ENCODE results near the gene SPEM2.
A peak's percentile ranks its signal among the peaks of the same experiment; 100 is the strongest.

SPEM2 gene
- total RNA-seq = 0 reads per million in 9 experiments

DNA sequence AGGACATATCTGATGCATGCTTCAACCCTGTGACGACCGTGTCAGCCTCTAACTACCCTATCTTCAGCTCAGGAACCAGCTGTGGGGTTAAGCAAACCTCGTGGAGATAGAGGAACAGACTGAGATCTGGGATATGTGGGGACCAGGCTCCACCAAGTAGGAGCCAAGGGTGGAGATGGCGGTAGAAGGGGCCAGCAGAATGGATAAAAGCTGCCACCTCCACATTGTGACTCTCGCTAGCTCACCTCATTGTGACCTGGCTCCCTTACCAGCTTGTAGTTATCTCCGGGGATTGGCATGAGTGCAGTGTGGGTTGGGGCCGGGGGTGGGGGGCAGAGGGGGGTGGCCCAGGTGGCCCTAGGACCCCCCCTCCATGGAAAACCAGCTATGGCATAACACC is at the start of gene SPEM2:
SPEM2 (plus strand) TSS at position 301 of the 400 bp plus-strand sequence; CDS start at position 374, 73 bp downstream.
- Mint-ChIP-seq H3K4me1 (ENCODE audit: low read depth in 2 of 2) (peaks cover 0 to 1% of the 10 kb centered on the region in 2 donors), H3K27me3 (no peaks in the 10 kb centered on the region), H3K4me3 (no peak within 1 kb of the TSS), H3K36me3 (ENCODE audit: insufficient read depth) (no peaks in the 10 kb centered on the region), H3K27ac (peak within 1 kb of the TSS in 1 of 2 donors; percentile 36), H3K9me3 (no peaks in the 10 kb centered on the region)
- ATAC-seq (replicated peaks) (no peak), DNase-seq (no peak)

DNA sequence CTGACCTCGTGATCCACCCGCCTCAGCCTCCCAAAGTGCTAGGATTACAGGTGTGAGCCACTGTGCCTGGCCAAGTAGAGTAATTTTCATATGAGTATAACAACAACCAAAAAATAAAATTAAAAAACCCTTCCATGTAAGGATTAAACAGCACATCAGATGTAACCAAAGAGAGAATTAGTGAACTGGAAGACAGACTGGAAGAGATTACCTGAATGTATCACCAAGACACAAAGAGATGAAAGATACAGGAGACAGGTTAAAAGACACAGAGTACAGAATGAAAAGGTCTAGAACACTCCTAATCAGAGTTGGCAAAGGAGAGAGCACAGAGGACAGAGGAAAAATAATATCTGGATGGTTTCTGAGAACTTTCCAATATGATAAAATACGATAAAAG is 46.3 kb upstream of the SPEM2 start:
- Mint-ChIP-seq H3K36me3 (ENCODE audit: insufficient read depth) (peaks cover 10% of the 10 kb centered on the region), H3K4me1 (ENCODE audit: low read depth in 2 of 2) (peaks cover 0 to 3% of the 10 kb centered on the region in 2 donors), H3K27me3 (peaks cover 41 to 43% of the 10 kb centered on the region in 2 donors), H3K9me3 (no peaks in the 10 kb centered on the region), H3K27ac (no peak overlapping the region), H3K4me3 (no peak overlapping the region)
- ATAC-seq (replicated peaks) (no peak), DNase-seq (no peak)

DNA sequence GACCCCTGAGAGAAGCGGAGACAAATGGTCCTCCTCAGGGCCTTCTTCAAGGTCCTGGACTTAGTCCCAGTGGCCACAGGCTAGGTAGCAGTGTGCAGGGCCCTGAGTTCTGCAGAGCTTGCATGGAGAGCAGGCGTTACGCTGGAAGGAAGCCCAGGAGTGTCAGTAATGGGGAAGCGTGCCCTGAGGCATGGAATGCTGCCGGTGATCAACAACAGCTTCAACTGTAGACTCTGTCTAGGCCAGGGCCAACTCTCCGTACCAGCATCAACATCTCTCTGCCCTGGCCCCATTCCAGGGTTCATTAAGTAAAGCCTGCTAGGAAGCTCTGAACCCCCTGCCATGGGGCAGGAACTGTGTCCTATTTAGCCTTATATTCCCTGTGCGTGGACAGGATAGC is 45.1 kb upstream of the SPEM2 start:
- H3K9me3 Mint-ChIP-seq = no peaks in the 10 kb centered on the region
- ATAC-seq (replicated peaks) (no peak), DNase-seq (no peak)
- peaks cover 8% of the 10 kb centered on the region for H3K36me3 Mint-ChIP-seq (ENCODE audit: insufficient read depth)
- no peak overlapping the region for H3K4me3 Mint-ChIP-seq
- H3K4me1 Mint-ChIP-seq (ENCODE audit: low read depth in 2 of 2) = peaks cover 5 to 7% of the 10 kb centered on the region in 2 donors
- H3K27ac Mint-ChIP-seq = no peak overlapping the region
- H3K27me3 Mint-ChIP-seq = peaks cover 41 to 43% of the 10 kb centered on the region in 2 donors

DNA sequence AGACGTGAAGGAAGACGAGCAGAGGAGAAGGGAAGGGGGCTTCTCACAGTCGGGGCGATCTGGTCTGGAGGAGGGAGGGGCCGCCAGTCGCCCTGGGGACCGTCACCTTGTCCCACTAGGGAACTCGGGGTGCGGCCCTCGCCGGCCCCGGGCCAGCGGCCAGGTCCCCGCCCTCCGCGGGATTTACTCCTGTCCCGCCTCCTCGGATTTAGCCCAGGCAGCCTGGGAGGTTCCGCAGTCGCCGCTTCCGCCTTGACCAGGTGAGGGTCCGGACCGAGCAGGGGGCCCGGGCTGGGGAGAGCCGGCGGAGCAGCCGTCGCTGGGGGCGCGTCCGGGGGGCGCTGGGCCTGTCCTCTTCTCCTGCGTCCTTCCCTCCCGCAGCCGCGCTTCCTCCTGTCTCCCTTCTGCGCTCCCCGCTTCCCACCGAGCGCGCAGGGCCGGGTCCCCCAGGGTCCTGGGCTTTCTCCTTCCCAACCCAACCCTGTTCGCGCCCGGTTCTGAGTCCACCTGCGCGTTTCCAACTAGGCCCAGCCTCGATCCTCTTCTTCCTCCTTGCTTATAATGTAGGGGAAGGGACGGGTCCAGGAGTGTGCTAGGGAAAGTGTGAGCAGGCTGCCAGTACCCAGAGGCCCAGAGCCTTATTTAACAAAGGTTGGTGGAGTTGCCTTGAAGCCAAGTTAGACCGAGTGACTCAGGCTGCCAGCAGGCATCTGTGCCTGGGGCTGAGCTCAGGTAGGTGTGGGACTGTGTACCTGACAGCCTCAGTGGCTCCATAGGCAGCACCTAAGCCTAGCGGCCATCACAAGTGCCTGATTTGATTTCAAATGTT is 44.3 kb upstream of the SPEM2 start, which contains the start of gene TNK1:
TNK1 (plus strand) TSS at position 235 of the 829 bp plus-strand sequence. CDS start 1,838 bp downstream, outside the sequence.
- DNase-seq = no peak
- H3K36me3 Mint-ChIP-seq (ENCODE audit: insufficient read depth) = peaks cover 8% of the 10 kb centered on the region
- H3K4me3 Mint-ChIP-seq = peak within 1 kb of the TSS in 1 of 2 donors; percentile 65
- peaks cover 41 to 43% of the 10 kb centered on the region in 2 donors for H3K27me3 Mint-ChIP-seq
- no peaks in the 10 kb centered on the region for H3K9me3 Mint-ChIP-seq
- peaks cover 5 to 7% of the 10 kb centered on the region in 2 donors for H3K4me1 Mint-ChIP-seq (ENCODE audit: low read depth in 2 of 2)
- no peak for ATAC-seq (replicated peaks)
- no peak within 1 kb of the TSS for H3K27ac Mint-ChIP-seq

DNA sequence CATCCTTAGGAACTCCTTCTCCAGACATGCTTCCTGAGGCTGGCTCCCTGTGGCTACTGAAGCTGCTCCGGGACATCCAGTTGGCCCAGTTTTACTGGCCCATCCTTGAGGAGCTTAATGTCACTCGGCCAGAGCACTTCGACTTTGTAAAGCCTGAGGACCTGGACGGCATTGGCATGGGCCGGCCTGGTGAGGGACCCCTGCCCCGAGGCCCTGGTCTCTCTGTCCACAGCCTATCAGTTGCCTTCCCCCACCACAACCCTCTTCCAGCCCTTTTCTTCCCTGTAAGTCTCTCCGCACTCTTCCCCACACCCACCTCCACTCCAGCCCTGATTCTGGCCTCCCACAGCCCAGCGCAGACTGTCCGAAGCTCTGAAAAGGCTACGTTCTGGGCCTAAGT is 42.5 kb upstream of the SPEM2 start:
- H3K9me3 Mint-ChIP-seq = no peaks in the 10 kb centered on the region

DNA sequence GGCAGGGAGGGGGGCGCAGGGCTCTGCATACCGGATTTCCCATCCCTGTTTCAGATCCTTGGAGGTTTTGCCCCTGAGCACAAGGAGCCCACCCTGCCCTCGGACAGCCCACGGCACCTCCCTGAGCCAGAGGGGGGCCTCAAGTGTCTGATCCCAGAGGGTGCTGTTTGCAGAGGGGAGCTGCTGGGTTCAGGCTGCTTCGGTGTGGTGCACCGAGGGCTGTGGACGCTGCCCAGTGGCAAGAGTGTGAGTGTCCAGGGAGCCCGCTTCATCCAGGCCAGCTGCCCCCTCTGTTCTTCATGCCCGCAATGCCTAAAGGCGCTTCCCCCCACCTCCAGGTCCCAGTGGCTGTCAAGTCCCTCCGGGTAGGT is 42.1 kb upstream of the SPEM2 start:
- DNase-seq (no peak), ATAC-seq (replicated peaks) (no peak)
- H3K27ac Mint-ChIP-seq = no peak overlapping the region
- no peaks in the 10 kb centered on the region for H3K9me3 Mint-ChIP-seq
- H3K27me3 Mint-ChIP-seq = peaks cover 25 to 43% of the 10 kb centered on the region in 2 donors
- peak overlapping the region; percentile 65 to 71 for H3K4me3 Mint-ChIP-seq
- peaks cover 13% of the 10 kb centered on the region for H3K36me3 Mint-ChIP-seq (ENCODE audit: insufficient read depth)
- peaks cover 5 to 9% of the 10 kb centered on the region in 2 donors for H3K4me1 Mint-ChIP-seq (ENCODE audit: low read depth in 2 of 2)

More for the DNA sequence above, 42.5 kb upstream of the SPEM2 start:
- peaks cover 5 to 9% of the 10 kb centered on the region in 2 donors for H3K4me1 Mint-ChIP-seq (ENCODE audit: low read depth in 2 of 2)
- H3K27me3 Mint-ChIP-seq = peaks cover 29 to 43% of the 10 kb centered on the region in 2 donors
- H3K36me3 Mint-ChIP-seq (ENCODE audit: insufficient read depth) = peaks cover 13% of the 10 kb centered on the region
- H3K27ac Mint-ChIP-seq = no peak overlapping the region
- H3K4me3 Mint-ChIP-seq = peak overlapping the region; percentile 65 to 71
- no peak for DNase-seq
- ATAC-seq (replicated peaks) = no peak

DNA sequence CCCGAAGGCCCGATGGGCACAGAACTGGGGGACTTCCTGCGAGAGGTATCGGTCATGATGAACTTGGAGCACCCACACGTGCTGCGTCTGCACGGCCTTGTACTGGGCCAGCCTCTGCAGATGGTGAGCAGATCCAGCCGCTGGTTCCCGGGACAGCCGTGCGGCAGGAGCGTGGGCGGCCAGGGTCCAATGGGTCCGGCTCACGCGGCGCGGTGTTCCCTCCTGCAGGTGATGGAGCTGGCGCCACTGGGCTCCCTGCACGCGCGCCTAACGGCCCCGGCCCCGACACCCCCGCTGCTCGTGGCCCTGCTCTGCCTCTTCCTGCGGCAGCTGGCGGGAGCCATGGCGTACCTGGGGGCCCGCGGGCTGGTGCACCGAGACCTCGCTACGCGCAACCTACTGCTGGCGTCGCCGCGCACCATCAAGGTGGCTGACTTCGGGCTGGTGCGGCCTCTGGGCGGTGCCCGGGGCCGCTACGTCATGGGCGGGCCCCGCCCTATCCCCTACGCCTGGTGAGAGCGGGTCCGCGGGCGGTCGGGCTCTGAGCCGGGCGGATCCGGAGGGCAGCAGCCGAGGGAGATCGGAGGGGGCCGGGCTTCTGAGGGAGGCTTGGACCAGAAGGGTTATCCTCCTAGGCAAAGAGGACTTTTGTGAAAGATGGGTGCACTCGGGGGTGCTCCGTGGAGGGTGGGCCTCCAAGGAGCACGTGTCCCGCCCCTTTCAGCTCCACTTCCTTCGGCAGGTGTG is 41.5 kb upstream of the SPEM2 start:
- no peaks in the 10 kb centered on the region for H3K9me3 Mint-ChIP-seq
- H3K36me3 Mint-ChIP-seq (ENCODE audit: insufficient read depth) = peaks cover 13% of the 10 kb centered on the region
- H3K4me3 Mint-ChIP-seq = peak overlapping the region; percentile 65 to 71
- H3K4me1 Mint-ChIP-seq (ENCODE audit: low read depth in 2 of 2) = peaks cover 5 to 9% of the 10 kb centered on the region in 2 donors
- H3K27me3 Mint-ChIP-seq = peaks cover 24 to 39% of the 10 kb centered on the region in 2 donors
- DNase-seq (peak; percentile 66 to 74 (median 73)), ATAC-seq (replicated peaks) (peak; percentile 96)
- peak overlapping the region; percentile 70 to 72 for H3K27ac Mint-ChIP-seq

DNA sequence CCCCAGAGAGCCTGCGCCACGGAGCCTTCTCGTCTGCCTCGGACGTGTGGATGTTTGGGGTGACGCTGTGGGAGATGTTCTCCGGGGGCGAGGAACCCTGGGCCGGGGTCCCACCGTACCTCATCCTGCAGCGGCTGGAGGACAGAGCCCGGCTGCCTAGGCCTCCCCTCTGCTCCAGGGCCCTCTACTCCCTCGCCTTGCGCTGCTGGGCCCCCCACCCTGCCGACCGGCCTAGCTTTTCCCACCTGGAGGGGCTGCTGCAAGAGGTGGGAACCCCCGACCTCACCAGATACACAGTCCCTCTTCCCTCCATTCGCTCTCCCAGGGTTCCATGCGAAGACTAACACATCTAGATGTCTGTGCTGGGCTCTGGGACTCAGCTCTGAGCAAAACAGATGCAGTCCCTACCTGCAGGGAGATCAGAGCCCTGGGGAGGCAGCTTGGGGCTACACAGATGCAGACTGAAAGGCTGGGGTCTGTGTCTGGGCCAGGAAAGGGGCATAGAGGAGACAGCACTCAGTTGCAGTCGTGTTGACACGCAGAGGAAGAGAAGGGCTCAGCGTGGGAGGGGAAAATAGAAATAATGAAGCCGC is 40.8 kb upstream of the SPEM2 start:
- H3K9me3 Mint-ChIP-seq = no peaks in the 10 kb centered on the region
- peaks cover 5 to 9% of the 10 kb centered on the region in 2 donors for H3K4me1 Mint-ChIP-seq (ENCODE audit: low read depth in 2 of 2)
- peaks cover 17% of the 10 kb centered on the region for H3K36me3 Mint-ChIP-seq (ENCODE audit: insufficient read depth)
- peak overlapping the region; percentile 65 to 71 for H3K4me3 Mint-ChIP-seq
- peak overlapping the region; percentile 70 to 72 for H3K27ac Mint-ChIP-seq
- no peak for ATAC-seq (replicated peaks)
- no peak for DNase-seq
- peaks cover 18 to 33% of the 10 kb centered on the region in 2 donors for H3K27me3 Mint-ChIP-seq

DNA sequence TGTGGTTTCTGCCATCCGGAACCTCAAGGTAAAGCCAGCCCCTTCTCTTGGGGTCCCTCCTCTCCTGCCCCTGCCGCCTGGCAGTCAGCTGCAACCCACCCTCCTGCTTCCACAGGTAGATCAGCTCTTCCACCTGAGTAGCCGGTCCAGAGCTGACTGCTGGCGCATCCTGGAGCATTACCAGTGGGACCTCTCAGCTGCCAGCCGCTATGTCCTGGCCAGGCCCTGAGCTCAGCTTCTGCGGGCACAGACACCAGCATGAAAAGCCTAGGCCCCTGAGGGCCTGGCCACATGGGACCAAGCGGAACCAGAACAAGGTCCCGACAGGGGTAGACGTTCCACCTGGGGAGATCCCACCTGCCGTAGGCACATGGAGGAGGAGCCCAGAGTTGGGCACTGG is 36.6 kb upstream of the SPEM2 start:
- DNase-seq = no peak
- Mint-ChIP-seq H3K4me3 (no peak overlapping the region), H3K27me3 (no peaks in the 10 kb centered on the region), H3K9me3 (no peaks in the 10 kb centered on the region), H3K27ac (no peak overlapping the region), H3K4me1 (ENCODE audit: low read depth in 2 of 2) (peaks cover 20 to 23% of the 10 kb centered on the region in 2 donors), H3K36me3 (ENCODE audit: insufficient read depth) (peaks cover 27% of the 10 kb centered on the region)
- ATAC-seq (replicated peaks) = no peak

DNA sequence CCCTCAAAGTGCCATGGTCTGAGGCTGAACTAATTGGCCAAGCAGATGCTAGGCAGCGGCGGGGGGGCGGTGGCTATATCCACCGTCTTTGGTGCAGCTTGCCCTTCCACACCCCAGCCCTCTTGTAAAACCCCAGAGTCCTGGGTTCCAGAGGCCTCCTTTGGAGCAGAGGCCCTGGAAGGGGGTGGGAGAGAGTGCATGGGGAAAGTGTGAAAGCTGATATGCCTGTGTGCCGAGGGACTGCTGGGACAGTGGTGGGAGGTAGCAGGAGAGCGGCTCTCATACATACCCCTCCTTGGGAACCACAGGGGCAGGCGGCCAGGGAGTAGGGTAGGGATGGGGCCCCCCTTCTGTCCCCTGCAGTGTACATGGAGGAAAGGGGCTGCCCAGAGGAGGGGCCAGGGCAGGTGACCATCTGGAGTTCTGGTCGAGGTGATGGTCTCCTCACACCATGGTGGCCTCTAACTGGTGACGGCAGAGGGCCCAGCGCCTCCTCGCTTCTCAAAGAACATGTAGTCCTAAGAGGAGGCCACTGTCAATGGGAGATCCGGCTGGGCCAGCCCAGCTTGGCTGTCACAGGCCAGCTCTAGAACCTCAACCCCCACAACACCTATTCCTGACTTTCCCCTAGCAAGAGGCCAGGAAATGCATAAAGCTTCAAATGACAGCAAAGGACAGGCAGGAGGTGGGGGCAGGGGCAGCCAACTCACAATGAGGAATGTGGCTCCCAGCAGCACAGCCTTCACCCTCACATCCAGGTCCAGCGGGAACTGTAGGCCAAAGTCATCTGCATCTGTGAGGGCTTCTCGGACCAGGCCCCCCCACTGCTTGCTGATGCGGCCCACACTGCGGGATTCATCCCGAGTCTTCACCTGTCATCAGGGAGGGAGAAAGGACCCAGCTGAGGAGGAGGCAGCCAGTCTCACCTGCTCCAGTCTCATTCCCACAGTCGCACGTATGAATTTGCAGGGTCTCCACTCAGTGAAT is 35.2 kb upstream of the SPEM2 start:
- no peaks in the 10 kb centered on the region for H3K27me3 Mint-ChIP-seq
- DNase-seq (no peak), ATAC-seq (replicated peaks) (no peak)
- H3K36me3 Mint-ChIP-seq (ENCODE audit: insufficient read depth) = peaks cover 29% of the 10 kb centered on the region
- no peaks in the 10 kb centered on the region for H3K9me3 Mint-ChIP-seq
- H3K27ac Mint-ChIP-seq = peak overlapping the region; percentile 39 to 71
- no peak overlapping the region for H3K4me3 Mint-ChIP-seq
- H3K4me1 Mint-ChIP-seq (ENCODE audit: low read depth in 2 of 2) = peaks cover 22 to 24% of the 10 kb centered on the region in 2 donors

DNA sequence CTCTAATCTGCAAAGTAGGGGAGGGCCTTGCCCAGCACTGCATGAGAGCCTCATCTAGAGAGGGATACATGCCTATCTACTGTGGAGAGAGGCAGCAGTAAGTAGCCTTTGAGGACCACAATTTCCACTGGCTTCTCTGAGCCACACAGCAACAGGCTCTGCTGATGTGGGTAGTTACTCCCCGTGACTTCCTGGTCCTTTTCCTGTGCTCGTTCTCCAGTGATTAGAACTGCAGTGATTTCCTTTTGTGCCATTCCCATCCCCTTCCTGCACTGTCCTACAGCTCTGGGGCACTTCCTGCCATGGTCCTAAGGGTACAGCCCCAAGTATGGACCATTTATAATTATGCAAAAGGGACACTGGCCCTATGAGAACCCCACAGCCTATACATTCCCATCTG is 34.1 kb upstream of the SPEM2 start:
- peak overlapping the region in 1 of 2 donors; percentile 63 for H3K27ac Mint-ChIP-seq
- H3K4me1 Mint-ChIP-seq (ENCODE audit: low read depth in 2 of 2) = peaks cover 22 to 24% of the 10 kb centered on the region in 2 donors
- no peaks in the 10 kb centered on the region for H3K9me3 Mint-ChIP-seq
- peaks cover 29% of the 10 kb centered on the region for H3K36me3 Mint-ChIP-seq (ENCODE audit: insufficient read depth)
- H3K4me3 Mint-ChIP-seq = no peak overlapping the region
- ATAC-seq (replicated peaks) (no peak), DNase-seq (no peak)
- H3K27me3 Mint-ChIP-seq = no peaks in the 10 kb centered on the region
